Gastrocnemius medialis (tissue), 4 donors: ENCODE data around the gene PTH1R. TPM values are rescaled to one million over a fixed set of nuclear protein-coding genes. Genes with fewer than 3 reads are reported as not detected.

Source experiments
- ATAC-seq, 2 donors: fragments of 150-250 bp; one replicate each; pipeline ENCODE4 v1.9.1; 2016
- DNase-seq, 2 donors: peaks; one replicate each; pipeline ENCODE4 v3.0.0-alpha.2; 2019
- H3K27ac ChIP-seq, 4 donors: fragments of 200-600 bp; sonication (generic); 1 replicate in 1 of 4; 2 replicates in 3 of 4; pipeline ENCODE4 v1.5.1; 2016 to 2018; ENCODE audit warnings: mild to moderate bottlenecking in 2 of 4, moderate library complexity in 1 of 4
- H3K27me3 ChIP-seq, 3 donors: fragments of 200-600 bp; sonication (generic) in 2 of 3; 1 replicate in 1 of 3; 2 replicates in 2 of 3; pipeline versions ENCODE4 v1.5.1 to v1.6.0; 2016 to 2019; ENCODE audit warnings: mild to moderate bottlenecking in 1 of 3, moderate library complexity in 1 of 3
- H3K36me3 ChIP-seq, 2 donors: fragments of 200-600 bp; sonication (generic) in 1 of 2; one replicate each; pipeline ENCODE4 v1.5.1; 2017 to 2018
- H3K4me1 ChIP-seq, 2 donors: fragments of 200-600 bp; sonication (generic) in 1 of 2; one replicate each; pipeline ENCODE4 v1.5.1; 2016 to 2017; ENCODE audit warnings: mild to moderate bottlenecking in 2 of 2
- H3K4me3 ChIP-seq, 4 donors: fragments of 200-600 bp; sonication (generic) in 3 of 4; 1 replicate in 1 of 4; 2 replicates in 3 of 4; pipeline ENCODE4 v1.5.1; 2016 to 2019; ENCODE audit warnings: mild to moderate bottlenecking in 2 of 4
- H3K9me3 ChIP-seq, 3 donors: fragments of 200-600 bp; sonication (generic) in 2 of 3; 1 replicate in 1 of 3; 2 replicates in 2 of 3; pipeline ENCODE4 v1.5.1; 2016 to 2019
- CTCF ChIP-seq, 5 experiments: fragments of 450-650 bp in 3 of 5; fragments of 200-600 bp in 2 of 5; sonication (generic) in 2 of 5; IDR thresholded peaks in 4 of 5; conservative IDR thresholded peaks in 1 of 5; 1 replicate in 4 of 5; 2 replicates in 1 of 5; pipeline ENCODE4 v1.5.1; 2016 to 2019; ENCODE audit warnings: antibody characterized with exemption in 5 of 5, mild to moderate bottlenecking in 3 of 5, moderate library complexity in 3 of 5
- POLR2A ChIP-seq, 2 donors: fragments of 450-650 bp; IDR thresholded peaks; one replicate each; pipeline ENCODE4 v1.6.1; 2017; ENCODE audit warnings: antibody characterized with exemption in 2 of 2, mild to moderate bottlenecking in 2 of 2, moderate library complexity in 2 of 2
- in situ Hi-C, 4 donors: fragments of 200-750 bp; cut with MboI; loops; one replicate each; pipeline versions ENCODE4 v1.15.0 to v1.8.0; 2017; ENCODE audit warnings: low sequenced_read_pairs in 4 of 4
- intact Hi-C: fragments of 100-400 bp; cut with DNase I; formaldehyde crosslinking; loops from one replicate; pipeline ENCODE4 v1.15.1; 2023; ENCODE audit warnings: low total_unique reads
- total RNA-seq, 4 donors: library from RNA; depleted of rRNA; stranded (reverse); fragments of >200 nt; gene quantifications; one replicate each; pipeline versions ENCODE4 v1.1.0 to v1.2.3, GENCODE V29; 2016

Gene PTH1R
- total RNA-seq, 4 donors from 2014 or later: 2.3 to 7.9 (median 7.3) TPM

GRCh38 chr3:46845397-46845859 is 32.1 kb upstream of the PTH1R start:
- intact Hi-C loops (loop anchor here (5.0 kb wide), 3 partner anchors 47 to 138 kb away; no protein-coding TSS in a partner anchor), in situ Hi-C loops (no loop called here)
- Histone ChIP-seq H3K4me3 (peak overlapping the region; percentile 51 to 58 (median 55)), H3K4me1 (peaks cover 5 to 25% of the 10 kb centered on the region in 2 donors), H3K36me3 (no peaks in the 10 kb centered on the region), H3K27ac (peak overlapping the region; percentile 58 to 81 (median 75)), H3K9me3 (no peaks in the 10 kb centered on the region), H3K27me3 (no peaks in the 10 kb centered on the region)
- DNase-seq (peak in 1 of 2 donors; percentile 63), ATAC-seq (peak; percentile 61 to 65)
- TF ChIP-seq POLR2A (IDR thresholded peaks at IDR 0.05) (no peak), CTCF (IDR thresholded peaks at IDR 0.05 in 4 of 5, conservative IDR thresholded peaks at IDR 0.05 in 1 of 5) (no peak)

DNA sequence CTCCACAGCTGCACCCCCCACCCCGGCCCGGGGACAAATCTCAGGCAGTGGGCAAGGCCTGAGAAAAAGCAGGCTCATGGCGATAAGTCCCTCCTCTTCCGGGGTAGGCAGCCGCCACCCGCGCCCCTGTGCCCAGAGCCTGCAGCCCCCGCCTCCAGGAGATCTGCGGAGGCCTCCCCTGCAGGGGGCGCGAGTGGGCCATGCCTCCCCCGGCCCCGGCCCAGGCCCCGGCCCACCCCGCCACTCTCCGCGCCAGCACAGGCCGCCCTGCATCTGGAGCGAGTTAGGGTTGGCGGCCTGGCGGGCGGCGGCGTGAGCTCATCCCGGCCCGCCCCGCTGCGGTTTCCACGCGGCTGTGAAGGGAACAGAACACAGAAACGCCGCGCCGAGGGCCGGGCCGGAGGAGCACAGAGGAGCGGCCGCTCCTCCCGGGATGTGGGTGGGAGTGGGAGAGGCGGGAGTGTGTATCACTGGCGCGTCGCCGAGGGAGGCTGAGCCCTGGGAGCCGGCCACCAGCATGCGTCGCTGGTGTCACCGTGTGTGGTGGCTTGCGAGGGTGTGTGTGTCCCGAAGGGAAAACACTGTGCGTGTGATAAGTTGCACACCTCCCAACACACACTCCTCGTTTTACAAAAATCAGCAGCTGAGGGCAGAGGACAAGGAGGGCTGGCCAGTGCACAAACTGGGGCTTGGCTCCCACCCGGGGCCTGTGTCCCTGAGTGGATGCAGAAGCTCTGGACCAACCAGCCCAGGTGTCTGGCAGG is 31.5 kb upstream of the PTH1R start:
- Histone ChIP-seq H3K27me3 (no peaks in the 10 kb centered on the region), H3K27ac (peak overlapping the region; percentile 58 to 81 (median 75)), H3K4me3 (peak overlapping the region; percentile 51 to 58 (median 55)), H3K36me3 (no peaks in the 10 kb centered on the region), H3K4me1 (peaks cover 5 to 25% of the 10 kb centered on the region in 2 donors), H3K9me3 (no peaks in the 10 kb centered on the region)
- TF ChIP-seq POLR2A (IDR thresholded peaks at IDR 0.05) (peak in 1 of 2 donors; percentile 28), CTCF (IDR thresholded peaks at IDR 0.05 in 4 of 5, conservative IDR thresholded peaks at IDR 0.05 in 1 of 5) (peak in 4 of 5 experiments; percentile 40 to 51 (median 45))
- peak; percentile 41 to 61 for DNase-seq
- in situ Hi-C loops (no loop called here), intact Hi-C loops (loop anchor here (5.0 kb wide), 3 partner anchors 46 to 139 kb away; no protein-coding TSS in a partner anchor)
- ATAC-seq: peak; percentile 51 to 59

DNA sequence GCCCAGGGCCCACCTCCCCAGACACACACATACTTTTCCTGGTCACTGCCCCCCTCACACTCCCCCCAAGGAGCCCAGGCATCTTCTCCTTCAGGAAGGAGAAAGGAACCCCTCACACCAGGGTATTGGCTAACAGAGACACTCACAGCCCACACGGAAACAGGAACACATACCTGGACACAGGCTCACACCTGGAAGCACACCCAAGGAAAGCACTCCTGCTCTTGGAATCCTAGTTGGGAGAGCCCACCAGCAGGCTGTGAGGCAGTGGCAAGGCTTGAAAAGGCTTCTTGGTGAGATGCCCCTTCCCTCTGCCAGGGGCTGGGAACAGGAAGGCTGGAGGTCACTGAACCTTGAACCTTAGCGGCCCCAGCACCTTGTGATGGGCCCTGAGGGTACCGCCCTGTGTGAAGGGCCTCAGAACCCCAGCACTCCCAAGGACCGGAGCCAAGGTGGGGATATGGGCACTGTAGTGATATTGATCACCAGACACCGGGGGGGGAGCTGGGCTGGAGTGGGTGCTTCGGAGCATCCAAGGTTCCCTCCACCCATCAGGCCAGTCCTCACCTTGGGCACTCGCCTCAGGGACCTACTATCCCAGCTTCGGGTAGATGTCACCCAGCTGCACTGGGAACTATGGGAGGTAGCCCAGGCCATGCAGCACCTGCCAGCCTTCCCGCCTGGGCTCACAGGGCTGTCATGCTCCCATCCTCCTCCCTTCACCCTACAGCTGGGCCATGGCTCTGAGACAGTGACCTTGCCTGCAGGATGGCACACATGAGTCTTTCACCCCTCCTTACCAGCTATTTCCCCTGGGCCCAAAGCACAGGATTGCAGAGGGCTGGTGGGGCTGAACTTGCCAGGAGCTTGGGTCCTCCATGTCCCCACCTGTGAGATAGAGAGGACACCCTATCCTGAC is 30.6 kb upstream of the PTH1R start:
- in situ Hi-C loops: no loop called here

More for the DNA sequence above, 30.6 kb upstream of the PTH1R start:
- H3K36me3 ChIP-seq: no peaks in the 10 kb centered on the region
- no peaks in the 10 kb centered on the region for H3K9me3 ChIP-seq
- H3K4me1 ChIP-seq: peaks cover 5 to 25% of the 10 kb centered on the region in 2 donors
- intact Hi-C loops: loop anchor here (5.0 kb wide), 3 partner anchors 45 to 140 kb away; no protein-coding TSS in a partner anchor
- TF ChIP-seq CTCF (IDR thresholded peaks at IDR 0.05 in 4 of 5, conservative IDR thresholded peaks at IDR 0.05 in 1 of 5) (no peak), POLR2A (IDR thresholded peaks at IDR 0.05) (no peak)
- DNase-seq (no peak), ATAC-seq (no peak)
- H3K4me3 ChIP-seq: peak overlapping the region in 3 of 4 donors; percentile 51 to 58 (median 52)
- no peaks in the 10 kb centered on the region for H3K27me3 ChIP-seq
- H3K27ac ChIP-seq: peak overlapping the region; percentile 58 to 81 (median 75)
